ENCODE measurements around the gene OTOP3. TPM values are rescaled to one million over a fixed set of nuclear protein-coding genes. Genes with fewer than 3 reads are reported as not detected.

The OTOP3 gene
- polyA plus RNA-seq, 1 donor (not counting 4 experiments of a cell fraction or from before 2014, with no cell fraction given): 0.03 TPM

GRCh38 chr17:74928786-74929185, 6.9 kb upstream of the OTOP3 start:
- FAIRE-seq (no peak), DNase-seq (ENCODE audit: low read depth, low spot score) (no peak)
- dilution Hi-C loops (cut with MboI; ENCODE audit: extremely low pct_ligation_motif_present, low sequenced_read_pairs): no loop called here
- no peaks in the 10 kb centered on the region for H3K36me3 ChIP-seq (ENCODE audit: control insufficient read depth in 2 of 2, extremely low read depth in 1 of 2, insufficient read depth in 2 of 2, low read length in 2 of 2)
- H2AFZ ChIP-seq (ENCODE audit: control insufficient read depth, low read length): no peak overlapping the region
- TF ChIP-seq CTCF (optimal IDR thresholded peaks at IDR 0.05 in 1 of 3, IDR thresholded peaks at IDR 0.05 in 1 of 3, conservative IDR thresholded peaks at IDR 0.05 in 1 of 3; ENCODE audit: extremely low read depth in 1 of 3, insufficient read depth in 2 of 3, low read length in 3 of 3) (no peak), EZH2 (IDR thresholded peaks at IDR 0.05; ENCODE audit: low read length) (no peak)
- no peaks in the 10 kb centered on the region for H3K9me1 ChIP-seq (ENCODE audit: control insufficient read depth, extremely low read depth, insufficient read depth, low read length)
- H3K4me2 ChIP-seq (ENCODE audit: control insufficient read depth, extremely low read depth, insufficient read depth, low read depth, low read length): no peak overlapping the region
- H3K79me2 ChIP-seq (ENCODE audit: control insufficient read depth, insufficient read depth, low read length): no peaks in the 10 kb centered on the region
- H3K9me3 ChIP-seq (ENCODE audit: control insufficient read depth, low read depth, low read length): no peaks in the 10 kb centered on the region
- H4K20me1 ChIP-seq (ENCODE audit: control insufficient read depth, extremely low read depth, insufficient read depth, low read length): no peaks in the 10 kb centered on the region
- H3K27ac ChIP-seq (ENCODE audit: control insufficient read depth, insufficient read depth, low read length): no peak overlapping the region
- no peak overlapping the region for H3K4me3 ChIP-seq (ENCODE audit: control insufficient read depth in 2 of 3, extremely low read depth in 1 of 3, insufficient read depth in 2 of 3, low read depth in 1 of 3, low read length in 3 of 3)
- H3K4me1 ChIP-seq (ENCODE audit: control insufficient read depth, extremely low read depth, insufficient read depth, low read length): peaks cover 3% of the 10 kb centered on the region
- no peak overlapping the region for H3K9ac ChIP-seq (ENCODE audit: control insufficient read depth, extremely low read depth, insufficient read depth, low read length)
- peaks cover 48% of the 10 kb centered on the region for H3K27me3 ChIP-seq (ENCODE audit: control insufficient read depth, extremely low read depth, insufficient read depth, low read length)

GRCh38 chr17:74930535-74931036, 5.1 kb upstream of the OTOP3 start:
- Histone ChIP-seq H3K27me3 (ENCODE audit: control insufficient read depth, extremely low read depth, insufficient read depth, low read length) (peaks cover 36% of the 10 kb centered on the region), H3K4me2 (ENCODE audit: control insufficient read depth, extremely low read depth, insufficient read depth, low read depth, low read length) (no peak overlapping the region), H3K27ac (ENCODE audit: control insufficient read depth, insufficient read depth, low read length) (no peak overlapping the region), H2AFZ (ENCODE audit: control insufficient read depth, low read length) (no peak overlapping the region), H3K4me3 (ENCODE audit: control insufficient read depth in 2 of 3, extremely low read depth in 1 of 3, insufficient read depth in 2 of 3, low read depth in 1 of 3, low read length in 3 of 3) (no peak overlapping the region), H3K9me1 (ENCODE audit: control insufficient read depth, extremely low read depth, insufficient read depth, low read length) (no peaks in the 10 kb centered on the region), H3K36me3 (ENCODE audit: control insufficient read depth in 2 of 2, extremely low read depth in 1 of 2, insufficient read depth in 2 of 2, low read length in 2 of 2) (no peaks in the 10 kb centered on the region), H4K20me1 (ENCODE audit: control insufficient read depth, extremely low read depth, insufficient read depth, low read length) (no peaks in the 10 kb centered on the region), H3K4me1 (ENCODE audit: control insufficient read depth, extremely low read depth, insufficient read depth, low read length) (no peaks in the 10 kb centered on the region), H3K79me2 (ENCODE audit: control insufficient read depth, insufficient read depth, low read length) (no peaks in the 10 kb centered on the region), H3K9me3 (ENCODE audit: control insufficient read depth, low read depth, low read length) (no peaks in the 10 kb centered on the region), H3K9ac (ENCODE audit: control insufficient read depth, extremely low read depth, insufficient read depth, low read length) (no peak overlapping the region)
- DNase-seq (ENCODE audit: low read depth, low spot score): no peak
- FAIRE-seq: no peak
- TF ChIP-seq CTCF (optimal IDR thresholded peaks at IDR 0.05 in 1 of 3, IDR thresholded peaks at IDR 0.05 in 1 of 3, conservative IDR thresholded peaks at IDR 0.05 in 1 of 3; ENCODE audit: extremely low read depth in 1 of 3, insufficient read depth in 2 of 3, low read length in 3 of 3): no peak
- no peak for TF ChIP-seq EZH2 (IDR thresholded peaks at IDR 0.05; ENCODE audit: low read length)
- dilution Hi-C loops (cut with MboI; ENCODE audit: extremely low pct_ligation_motif_present, low sequenced_read_pairs): no loop called here
